GDM1 (cell line): ENCODE measurements around the gene IL1R2.

Source experiments
- DNase-seq: peaks from one replicate; lab custom pipeline; 2025; lab: John Stamatoyannopoulos, UW

Gene IL1R2

GRCh38 chr2:102043560-102043959, 51.8 kb downstream of the IL1R2 start:
- no peak for DNase-seq

GRCh38 chr2:102044235-102044896, 52.6 kb downstream of the IL1R2 start:
- no peak for DNase-seq

- no peak for DNase-seq
Measured at GRCh38 chr2:102044967-102045489, 53.3 kb downstream of the IL1R2 start.

GRCh38 chr2:102045697-102046096, 53.9 kb downstream of the IL1R2 start:
- no peak for DNase-seq

- DNase-seq: no peak
Measured at GRCh38 chr2:102046135-102046986, 54.6 kb downstream of the IL1R2 start.

GRCh38 chr2:102048465-102048864, 56.7 kb downstream of the IL1R2 start:
- no peak for DNase-seq

- no peak for DNase-seq
Measured at GRCh38 chr2:102049756-102050443, 58.1 kb downstream of the IL1R2 start.

- no peak for DNase-seq
Measured at GRCh38 chr2:102050854-102051391, 59.2 kb downstream of the IL1R2 start.

- DNase-seq: no peak
Measured at GRCh38 chr2:102051692-102052277, 60.0 kb downstream of the IL1R2 start.

GRCh38 chr2:102052365-102052764, 60.6 kb downstream of the IL1R2 start:
- no peak for DNase-seq

GRCh38 chr2:102053096-102053495, 61.3 kb downstream of the IL1R2 start:
- no peak for DNase-seq

GRCh38 chr2:102055346-102055990, 63.7 kb downstream of the IL1R2 start:
- no peak for DNase-seq

GRCh38 chr2:102056079-102056581, 64.4 kb downstream of the IL1R2 start:
- DNase-seq: no peak

GRCh38 chr2:102057502-102058292, 65.9 kb downstream of the IL1R2 start:
- DNase-seq: no peak

- DNase-seq: no peak
Measured at GRCh38 chr2:102058293-102058833, 66.6 kb downstream of the IL1R2 start.

- DNase-seq: no peak
Measured at GRCh38 chr2:102059151-102059550, 67.4 kb downstream of the IL1R2 start.

GRCh38 chr2:102060047-102060446, 68.3 kb downstream of the IL1R2 start:
- DNase-seq: no peak

- no peak for DNase-seq
Measured at GRCh38 chr2:102060792-102061191, 69.0 kb downstream of the IL1R2 start.

- DNase-seq: no peak
Measured at GRCh38 chr2:102061286-102061699, 69.5 kb downstream of the IL1R2 start.
